Measurements from ENCODE around the gene ABTB2. TPM values are rescaled to one million over a fixed set of nuclear protein-coding genes. Genes with fewer than 3 reads are reported as not detected.
"Not testable (repeated sequence)": the region's sequence is repeated elsewhere in the genome, so short reads cannot be mapped to it uniquely, and the experiment has no call there.

ABTB2 gene
- total RNA-seq, 2 experiments from 2014 or later: 1.2 TPM

- Mint-ChIP-seq H3K9me3 (ENCODE audit: low read depth) (no peaks in the 10 kb centered on the region), H3K4me1 (no peaks in the 10 kb centered on the region), H3K36me3 (ENCODE audit: low read depth) (no peaks in the 10 kb centered on the region), H3K4me3 (no peak overlapping the region), H3K27me3 (peaks cover 16% of the 10 kb centered on the region), H3K27ac (no peak overlapping the region)
- ChIA-PET CTCF (no interaction called here), POLR2A (no interaction called here)
- no peak for DNase-seq
- no peak for ATAC-seq
- intact Hi-C loops (cut with DNase I, micrococcal nuclease): no loop called here
These were observed 29.8 kb upstream of the ABTB2 start for GRCh38 chr11:34387653-34388052.

DNA sequence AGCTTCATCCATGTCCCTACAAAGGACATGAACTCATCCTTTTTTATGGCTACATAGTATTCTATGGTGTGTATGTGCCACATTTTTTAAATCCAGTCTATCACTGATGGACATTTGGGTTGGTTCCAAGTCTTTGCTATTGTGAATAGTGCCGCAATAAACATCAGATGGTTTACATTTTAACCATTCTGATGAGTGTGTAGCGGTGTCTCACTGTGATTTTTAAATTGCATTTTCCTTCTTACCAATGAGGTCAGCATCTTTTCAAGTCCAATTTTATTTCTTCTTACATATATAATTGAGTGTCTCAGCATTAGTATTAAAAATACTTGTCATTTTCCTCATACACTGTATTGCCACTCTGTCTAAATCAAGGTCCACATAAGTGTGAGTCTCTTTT lies 28.5 kb upstream of the ABTB2 start:
- intact Hi-C loops (cut with DNase I, micrococcal nuclease); H3K9me3 Mint-ChIP-seq (ENCODE audit: low read depth); H3K4me3 Mint-ChIP-seq; POLR2A ChIA-PET; H3K4me1 Mint-ChIP-seq; H3K27ac Mint-ChIP-seq; ATAC-seq; H3K36me3 Mint-ChIP-seq (ENCODE audit: low read depth); DNase-seq: not testable (repeated sequence)
- peaks cover 12% of the 10 kb centered on the region for H3K27me3 Mint-ChIP-seq
- CTCF ChIA-PET: interaction anchor here (0.7 kb wide), 1 partner anchor 249 kb away, joined by 3 read pairs; no protein-coding TSS in a partner anchor

- POLR2A ChIA-PET: no interaction called here
- Mint-ChIP-seq H3K9me3 (ENCODE audit: low read depth) (peaks cover 5% of the 10 kb centered on the region), H3K4me3 (no peak overlapping the region), H3K4me1 (peaks cover 3% of the 10 kb centered on the region), H3K36me3 (ENCODE audit: low read depth) (no peaks in the 10 kb centered on the region), H3K27ac (no peak overlapping the region), H3K27me3 (peaks cover 7% of the 10 kb centered on the region)
- ATAC-seq: no peak
- DNase-seq: no peak
- CTCF ChIA-PET: no interaction called here
- intact Hi-C loops (cut with DNase I, micrococcal nuclease): no loop called here
These were observed 24.9 kb upstream of the ABTB2 start for GRCh38 chr11:34382532-34383276.

DNA sequence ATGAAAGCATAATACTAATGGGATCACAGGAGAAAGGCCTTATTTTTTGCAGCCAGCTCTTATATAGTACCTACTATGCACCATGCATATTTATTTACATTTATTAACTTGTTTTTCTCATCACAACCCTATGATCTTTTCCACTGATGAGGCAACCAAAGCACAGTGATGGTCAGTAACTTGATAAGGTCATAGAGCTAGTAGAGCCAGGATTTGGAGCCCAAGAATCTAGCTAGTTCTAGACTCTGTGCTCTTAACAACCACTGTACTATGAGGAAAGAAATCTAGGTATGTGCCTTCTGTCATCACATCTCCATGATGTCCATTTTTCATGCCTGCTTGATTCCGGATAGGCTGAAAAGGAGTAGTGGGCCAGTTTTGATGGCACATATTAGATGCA lies 24.0 kb upstream of the ABTB2 start:
- DNase-seq: no peak
- H3K4me1 Mint-ChIP-seq: peaks cover 3% of the 10 kb centered on the region
- no peak overlapping the region for H3K27ac Mint-ChIP-seq
- ATAC-seq: no peak
- CTCF ChIA-PET: no interaction called here
- POLR2A ChIA-PET: no interaction called here
- H3K36me3 Mint-ChIP-seq (ENCODE audit: low read depth): peaks cover 3% of the 10 kb centered on the region
- intact Hi-C loops (cut with DNase I, micrococcal nuclease): no loop called here
- peaks cover 11% of the 10 kb centered on the region for H3K9me3 Mint-ChIP-seq (ENCODE audit: low read depth)
- no peak overlapping the region for H3K4me3 Mint-ChIP-seq
- peaks cover 10% of the 10 kb centered on the region for H3K27me3 Mint-ChIP-seq

- Mint-ChIP-seq H3K4me1 (peaks cover 3% of the 10 kb centered on the region), H3K36me3 (ENCODE audit: low read depth) (peaks cover 5% of the 10 kb centered on the region), H3K27me3 (peaks cover 10% of the 10 kb centered on the region), H3K4me3 (no peak overlapping the region), H3K9me3 (ENCODE audit: low read depth) (peaks cover 16% of the 10 kb centered on the region), H3K27ac (no peak overlapping the region)
- intact Hi-C loops (cut with DNase I, micrococcal nuclease): no loop called here
- ATAC-seq (no peak), DNase-seq (no peak)
- CTCF ChIA-PET: no interaction called here
- POLR2A ChIA-PET: no interaction called here
These were observed 22.9 kb upstream of the ABTB2 start for GRCh38 chr11:34380696-34381095.

DNA sequence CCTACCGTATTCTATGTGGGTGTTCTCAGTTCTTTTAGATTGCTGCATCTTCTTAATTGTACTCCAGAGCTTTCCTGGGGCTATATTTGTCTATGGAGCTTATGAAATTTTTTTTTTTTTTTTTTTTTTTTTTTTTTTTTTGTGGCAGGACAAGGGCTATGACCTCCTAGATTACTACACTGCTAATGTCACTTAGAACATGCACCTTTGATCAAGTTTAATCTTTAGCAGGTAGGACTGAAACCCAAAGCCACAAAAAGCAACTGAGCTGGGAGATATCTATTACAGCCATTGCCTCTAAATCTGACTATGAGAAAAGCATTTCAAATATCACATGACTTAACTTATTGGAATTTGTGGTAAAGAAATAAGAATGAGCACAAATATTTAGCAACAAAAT lies 21.7 kb upstream of the ABTB2 start:
- peaks cover 5% of the 10 kb centered on the region for H3K36me3 Mint-ChIP-seq (ENCODE audit: low read depth)
- no peak overlapping the region for H3K27ac Mint-ChIP-seq
- ATAC-seq (no peak), DNase-seq (no peak)
- peaks cover 24% of the 10 kb centered on the region for H3K9me3 Mint-ChIP-seq (ENCODE audit: low read depth)
- CTCF ChIA-PET: interaction anchor here (0.7 kb wide), 1 partner anchor 99 kb away, joined by 4 read pairs; no protein-coding TSS in a partner anchor
- intact Hi-C loops (cut with DNase I, micrococcal nuclease): no loop called here
- H3K4me1 Mint-ChIP-seq: peaks cover 3% of the 10 kb centered on the region
- H3K27me3 Mint-ChIP-seq: peaks cover 10% of the 10 kb centered on the region
- H3K4me3 Mint-ChIP-seq: no peak overlapping the region
- POLR2A ChIA-PET: no interaction called here

GRCh38 chr11:34379079-34379478 lies 21.3 kb upstream of the ABTB2 start:
- intact Hi-C loops (cut with DNase I, micrococcal nuclease): no loop called here
- POLR2A ChIA-PET: no interaction called here
- H3K4me3 Mint-ChIP-seq: no peak overlapping the region
- no peak overlapping the region for H3K27ac Mint-ChIP-seq
- peaks cover 5% of the 10 kb centered on the region for H3K36me3 Mint-ChIP-seq (ENCODE audit: low read depth)
- DNase-seq (no peak), ATAC-seq (no peak)
- H3K27me3 Mint-ChIP-seq: peaks cover 9% of the 10 kb centered on the region
- H3K9me3 Mint-ChIP-seq (ENCODE audit: low read depth): peaks cover 25% of the 10 kb centered on the region
- CTCF ChIA-PET: interaction anchor here (0.7 kb wide), 1 partner anchor 123 kb away, joined by 3 read pairs; no protein-coding TSS in a partner anchor
- peaks cover 3% of the 10 kb centered on the region for H3K4me1 Mint-ChIP-seq

DNA sequence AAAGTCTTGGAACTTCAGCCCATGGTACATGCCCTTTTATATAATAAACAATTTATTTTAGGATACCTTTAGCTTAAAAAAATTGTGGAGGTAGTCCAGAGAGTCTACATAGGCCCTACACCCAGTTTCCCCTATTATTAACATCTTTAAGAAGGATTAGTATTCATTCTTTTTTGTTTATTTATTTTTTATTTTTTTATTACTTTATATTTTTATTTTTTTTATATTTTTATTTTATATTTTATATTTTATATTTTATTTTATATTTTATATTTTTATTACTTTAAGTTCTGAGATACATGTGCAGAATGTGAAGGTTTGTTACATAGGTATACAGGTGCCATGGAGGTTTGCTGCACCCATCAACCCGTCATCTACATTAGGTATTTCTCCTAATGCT lies 15.9 kb upstream of the ABTB2 start:
- H3K27me3 Mint-ChIP-seq: peaks cover 8% of the 10 kb centered on the region
- peaks cover 15% of the 10 kb centered on the region for H3K4me1 Mint-ChIP-seq
- ChIA-PET CTCF (no interaction called here), POLR2A (no interaction called here)
- peaks cover 5% of the 10 kb centered on the region for H3K36me3 Mint-ChIP-seq (ENCODE audit: low read depth)
- DNase-seq (no peak), ATAC-seq (no peak)
- no peak overlapping the region for H3K27ac Mint-ChIP-seq
- H3K9me3 Mint-ChIP-seq (ENCODE audit: low read depth): peaks cover 23% of the 10 kb centered on the region
- H3K4me3 Mint-ChIP-seq: no peak overlapping the region
- intact Hi-C loops (cut with DNase I, micrococcal nuclease): loop anchor here in 1 of 2 experiments (5.0 kb wide), 3 partner anchors 279 to 544 kb away; partner anchors contain the start of genes APIP, CAPRIN1 and PDHX

GRCh38 chr11:34366522-34366921 lies 8.7 kb upstream of the ABTB2 start:
- H3K9me3 Mint-ChIP-seq (ENCODE audit: low read depth): no peaks in the 10 kb centered on the region
- H3K27ac Mint-ChIP-seq: no peak overlapping the region
- DNase-seq: peak; percentile 46
- H3K36me3 Mint-ChIP-seq (ENCODE audit: low read depth): no peaks in the 10 kb centered on the region
- ChIA-PET CTCF (interaction anchor here (0.8 to 1.8 kb wide), 3 partner anchors 101 to 126 kb away, joined by 3 to 15 read pairs (median 3); no protein-coding TSS in a partner anchor), POLR2A (no interaction called here)
- H3K27me3 Mint-ChIP-seq: peaks cover 10% of the 10 kb centered on the region
- intact Hi-C loops (cut with DNase I, micrococcal nuclease): loop anchor here (1.0 kb wide), 3 partner anchors 102 to 127 kb away; no protein-coding TSS in a partner anchor
- peaks cover 13% of the 10 kb centered on the region for H3K4me1 Mint-ChIP-seq
- H3K4me3 Mint-ChIP-seq: no peak overlapping the region
- ATAC-seq: no peak

DNA sequence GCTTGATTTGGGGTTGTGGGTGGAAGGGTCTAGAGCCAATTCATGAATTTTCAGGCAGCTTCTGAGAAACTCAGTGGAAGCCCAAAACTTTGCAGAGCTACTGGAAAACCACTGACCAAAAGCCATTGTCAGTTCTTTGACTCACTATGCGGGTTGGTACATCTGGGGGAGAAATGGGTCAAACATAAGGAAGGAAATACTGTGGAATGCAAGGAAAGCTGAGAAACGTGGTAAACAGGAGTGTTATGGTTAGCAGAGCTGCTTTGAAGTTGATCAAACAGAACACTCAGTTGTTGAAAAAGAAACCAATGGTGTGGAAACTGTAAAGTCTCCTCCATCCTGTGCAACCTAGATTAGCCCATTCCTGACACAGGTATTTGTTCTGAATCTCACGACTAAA lies 6.3 kb upstream of the ABTB2 start:
- no peak overlapping the region for H3K4me3 Mint-ChIP-seq
- peaks cover 20% of the 10 kb centered on the region for H3K27me3 Mint-ChIP-seq
- DNase-seq (no peak), ATAC-seq (peak; percentile 16)
- H3K4me1 Mint-ChIP-seq: peaks cover 10% of the 10 kb centered on the region
- no peak overlapping the region for H3K27ac Mint-ChIP-seq
- no peaks in the 10 kb centered on the region for H3K9me3 Mint-ChIP-seq (ENCODE audit: low read depth)
- ChIA-PET CTCF (interaction anchor here (0.7 to 6.1 kb wide), 4 partner anchors 38 to 190 kb away, joined by 3 to 61 read pairs (median 4); no protein-coding TSS in a partner anchor), POLR2A (no interaction called here)
- H3K36me3 Mint-ChIP-seq (ENCODE audit: low read depth): no peaks in the 10 kb centered on the region
- intact Hi-C loops (cut with DNase I, micrococcal nuclease): loop anchor here in 1 of 2 experiments (2.0 kb wide), 1 partner anchor 105 kb away; no protein-coding TSS in a partner anchor

GRCh38 chr11:34363363-34364084 lies 5.7 kb upstream of the ABTB2 start:
- H3K4me1 Mint-ChIP-seq: peaks cover 12% of the 10 kb centered on the region
- intact Hi-C loops (cut with DNase I, micrococcal nuclease): loop anchor here in 1 of 2 experiments (2.0 kb wide), 1 partner anchor 105 kb away; no protein-coding TSS in a partner anchor
- H3K9me3 Mint-ChIP-seq (ENCODE audit: low read depth): no peaks in the 10 kb centered on the region
- POLR2A ChIA-PET: interaction anchor here (0.6 kb wide), 1 partner anchor 75 kb away, joined by 3 read pairs; no protein-coding TSS in a partner anchor
- H3K27me3 Mint-ChIP-seq: peaks cover 20% of the 10 kb centered on the region
- no peak overlapping the region for H3K4me3 Mint-ChIP-seq
- DNase-seq (no peak), ATAC-seq (no peak)
- H3K27ac Mint-ChIP-seq: no peak overlapping the region
- CTCF ChIA-PET: interaction anchor here (0.5 to 6.1 kb wide), 6 partner anchors 38 to 190 kb away, joined by 3 to 61 read pairs (median 4); no protein-coding TSS in a partner anchor
- H3K36me3 Mint-ChIP-seq (ENCODE audit: low read depth): no peaks in the 10 kb centered on the region
